PFSK-1 (cell line): ENCODE measurements around the gene COL12A1.

ENCODE experiments used
- FOXP2 ChIP-seq: optimal IDR thresholded peaks from 2 replicates; pipeline ENCODE3; 2011; ENCODE audit warnings: borderline replicate concordance, control low read depth, inconsistent platforms; ENCODE audit not compliant: insufficient read depth; ENCODE audit errors: extremely low read length, extremely low read depth
- POLR2AphosphoS5 ChIP-seq: IDR thresholded peaks from 2 replicates; pipeline ENCODE4 v1.6.1; 2012; ENCODE audit warnings: low read depth, mild to moderate bottlenecking, control low read depth, low read length, moderate library complexity
- SIN3A ChIP-seq: IDR thresholded peaks from 2 replicates; pipeline ENCODE4 v1.6.1; 2012; ENCODE audit warnings: mild to moderate bottlenecking, low read length, moderate library complexity, borderline replicate concordance; ENCODE audit not compliant: insufficient read depth
- TAF1 ChIP-seq: IDR thresholded peaks from 2 replicates; pipeline ENCODE4 v1.6.1; 2012; ENCODE audit warnings: low read length, control low read depth, borderline replicate concordance; ENCODE audit not compliant: insufficient read depth
- TF ChIP-seq, protein P1 (sequence below), 2 experiments: IDR thresholded peaks; 2 replicates each; pipeline versions ENCODE4 v1.6.1 to v1.8.0; 2011 to 2012; ENCODE audit warnings: low read depth in 2 of 2, low read length in 2 of 2, control low read depth in 1 of 2, inconsistent platforms in 1 of 2, mild to moderate bottlenecking in 1 of 2, moderate library complexity in 1 of 2; ENCODE audit not compliant: insufficient read depth in 1 of 2

The COL12A1 gene

DNA sequence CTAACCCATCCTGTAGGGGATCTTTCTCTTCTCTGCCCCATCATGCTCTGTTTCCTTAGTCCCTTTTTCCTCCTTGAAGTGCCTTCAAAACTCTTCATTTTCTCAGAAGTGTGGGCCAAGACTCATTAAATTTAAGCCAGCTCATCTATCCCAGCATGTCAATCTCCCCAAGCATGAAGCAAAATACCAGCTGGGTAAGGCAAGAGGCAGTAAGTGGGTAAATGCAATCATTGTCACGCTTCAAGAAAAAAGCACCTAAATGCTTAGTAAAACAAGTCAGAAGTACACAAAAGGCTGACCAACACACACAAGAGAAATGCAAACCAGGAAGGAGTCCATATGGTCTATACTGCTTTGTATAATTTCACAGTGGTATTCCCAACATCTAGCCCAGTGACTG is 61.5 kb downstream of the COL12A1 start:
- TF ChIP-seq FOXP2 (no peak), POLR2AphosphoS5 (no peak), TAF1 (no peak), SIN3A (no peak)
- TF ChIP-seq, protein P1, sequence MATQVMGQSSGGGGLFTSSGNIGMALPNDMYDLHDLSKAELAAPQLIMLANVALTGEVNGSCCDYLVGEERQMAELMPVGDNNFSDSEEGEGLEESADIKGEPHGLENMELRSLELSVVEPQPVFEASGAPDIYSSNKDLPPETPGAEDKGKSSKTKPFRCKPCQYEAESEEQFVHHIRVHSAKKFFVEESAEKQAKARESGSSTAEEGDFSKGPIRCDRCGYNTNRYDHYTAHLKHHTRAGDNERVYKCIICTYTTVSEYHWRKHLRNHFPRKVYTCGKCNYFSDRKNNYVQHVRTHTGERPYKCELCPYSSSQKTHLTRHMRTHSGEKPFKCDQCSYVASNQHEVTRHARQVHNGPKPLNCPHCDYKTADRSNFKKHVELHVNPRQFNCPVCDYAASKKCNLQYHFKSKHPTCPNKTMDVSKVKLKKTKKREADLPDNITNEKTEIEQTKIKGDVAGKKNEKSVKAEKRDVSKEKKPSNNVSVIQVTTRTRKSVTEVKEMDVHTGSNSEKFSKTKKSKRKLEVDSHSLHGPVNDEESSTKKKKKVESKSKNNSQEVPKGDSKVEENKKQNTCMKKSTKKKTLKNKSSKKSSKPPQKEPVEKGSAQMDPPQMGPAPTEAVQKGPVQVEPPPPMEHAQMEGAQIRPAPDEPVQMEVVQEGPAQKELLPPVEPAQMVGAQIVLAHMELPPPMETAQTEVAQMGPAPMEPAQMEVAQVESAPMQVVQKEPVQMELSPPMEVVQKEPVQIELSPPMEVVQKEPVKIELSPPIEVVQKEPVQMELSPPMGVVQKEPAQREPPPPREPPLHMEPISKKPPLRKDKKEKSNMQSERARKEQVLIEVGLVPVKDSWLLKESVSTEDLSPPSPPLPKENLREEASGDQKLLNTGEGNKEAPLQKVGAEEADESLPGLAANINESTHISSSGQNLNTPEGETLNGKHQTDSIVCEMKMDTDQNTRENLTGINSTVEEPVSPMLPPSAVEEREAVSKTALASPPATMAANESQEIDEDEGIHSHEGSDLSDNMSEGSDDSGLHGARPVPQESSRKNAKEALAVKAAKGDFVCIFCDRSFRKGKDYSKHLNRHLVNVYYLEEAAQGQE (IDR thresholded peaks at IDR 0.05; ENCODE audit: insufficient read depth in 1 of 2, low read depth in 2 of 2, low read length in 2 of 2): no peak

DNA sequence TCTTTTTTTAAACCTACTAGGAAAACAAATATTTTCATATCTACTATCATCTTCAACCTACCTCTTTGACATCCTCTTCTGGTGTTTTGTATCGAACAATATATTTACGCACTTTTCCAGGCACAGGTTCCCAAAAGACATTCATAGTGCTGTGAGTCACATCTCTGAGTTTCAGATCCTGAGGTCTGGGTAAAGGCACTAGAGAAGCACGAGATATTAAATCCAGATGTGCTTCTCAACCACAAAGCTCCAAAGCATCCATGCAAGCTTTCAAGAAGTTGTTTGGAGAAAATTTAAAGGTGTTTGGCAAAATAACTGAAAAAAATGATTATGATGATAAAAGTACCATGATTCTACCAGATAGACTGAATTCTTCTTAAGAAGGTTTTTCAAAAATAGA is 62.7 kb downstream of the COL12A1 start:
- TF ChIP-seq POLR2AphosphoS5 (no peak), SIN3A (no peak), TAF1 (no peak), FOXP2 (no peak)
- TF ChIP-seq, protein P1 (IDR thresholded peaks at IDR 0.05; ENCODE audit: insufficient read depth in 1 of 2, low read depth in 2 of 2, low read length in 2 of 2): no peak

DNA sequence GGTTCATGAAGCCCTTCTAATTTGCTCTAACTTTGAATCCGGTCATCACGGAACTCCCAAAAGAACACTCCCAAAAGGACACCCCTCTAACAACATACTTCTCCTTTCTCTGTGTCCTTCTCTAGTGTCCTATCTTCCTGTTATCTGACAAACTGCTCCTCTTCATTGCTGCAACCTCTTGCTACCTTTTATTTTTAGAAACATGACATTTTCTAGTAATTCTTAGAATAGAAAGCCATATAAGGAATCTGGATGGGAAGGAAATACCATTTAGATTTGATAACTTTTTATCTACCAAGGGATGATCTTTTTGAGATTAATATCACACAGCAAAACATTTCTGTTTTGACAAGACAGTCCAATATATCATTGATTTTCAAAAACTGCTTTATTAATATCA is 63.1 kb downstream of the COL12A1 start:
- TF ChIP-seq FOXP2 (no peak), SIN3A (no peak), POLR2AphosphoS5 (no peak), TAF1 (no peak)
- TF ChIP-seq, protein P1 (IDR thresholded peaks at IDR 0.05; ENCODE audit: insufficient read depth in 1 of 2, low read depth in 2 of 2, low read length in 2 of 2): no peak

DNA sequence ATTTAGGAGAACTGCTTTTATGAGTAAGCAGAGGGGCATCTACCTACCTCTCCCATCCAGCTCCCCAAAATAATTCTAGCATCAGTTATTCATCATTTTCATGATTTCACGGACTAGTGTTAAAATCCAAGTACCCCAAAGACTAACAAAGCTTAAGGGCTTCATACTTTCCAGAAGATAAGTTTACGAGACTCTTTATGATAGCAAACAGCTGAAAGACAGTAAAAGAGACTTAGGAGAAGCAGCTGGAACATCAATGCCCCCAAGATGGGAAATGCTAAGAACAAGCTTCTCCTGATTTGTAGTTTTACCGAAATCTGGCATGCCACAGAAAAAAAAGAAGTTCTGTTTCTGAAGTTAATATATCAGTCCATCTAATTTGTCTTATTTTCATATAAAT is 70.0 kb downstream of the COL12A1 start:
- no peak for TF ChIP-seq POLR2AphosphoS5
- TF ChIP-seq FOXP2: no peak
- TF ChIP-seq TAF1: no peak
- TF ChIP-seq SIN3A: no peak
- TF ChIP-seq, protein P1 (IDR thresholded peaks at IDR 0.05; ENCODE audit: insufficient read depth in 1 of 2, low read depth in 2 of 2, low read length in 2 of 2): no peak

DNA sequence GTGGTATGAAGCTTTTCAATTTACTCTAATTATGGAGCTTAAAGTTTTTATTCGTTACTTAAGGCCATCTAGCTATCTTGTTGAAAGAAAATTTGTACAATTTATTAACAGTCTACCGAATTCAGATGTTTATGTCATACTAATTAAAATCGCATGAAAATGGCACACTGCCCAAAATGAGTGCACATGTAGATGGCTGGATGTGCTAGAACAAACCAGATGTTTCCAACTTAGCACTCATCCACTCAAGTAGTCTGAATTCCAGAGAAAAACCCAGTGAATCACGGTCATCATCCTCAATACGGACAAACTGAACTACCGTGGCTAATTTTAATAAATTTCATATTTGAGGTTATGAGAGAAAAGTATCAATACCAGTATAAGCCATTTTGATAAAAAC is 70.4 kb downstream of the COL12A1 start:
- no peak for TF ChIP-seq FOXP2
- no peak for TF ChIP-seq TAF1
- TF ChIP-seq, protein P1 (IDR thresholded peaks at IDR 0.05; ENCODE audit: insufficient read depth in 1 of 2, low read depth in 2 of 2, low read length in 2 of 2): no peak
- no peak for TF ChIP-seq SIN3A
